Chondrocyte (in vitro differentiated cells): ENCODE results near the gene SSTR5. TPM values are rescaled to one million over a fixed set of nuclear protein-coding genes. Genes with fewer than 3 reads are reported as not detected.

Source experiments
- DNase-seq: peaks from one replicate; pipeline ENCODE4 v3.0.0; 2021; ENCODE audit warnings: mixed read lengths, low spot score
- H3K27ac Mint-ChIP-seq: one replicate; pipeline ENCODE4 v1.8.0; 2021; ENCODE audit warnings: mild to moderate bottlenecking, moderate library complexity, mixed read lengths; ENCODE audit not compliant: unreplicated experiment
- H3K27me3 Mint-ChIP-seq: 2 replicates; pipeline ENCODE4 v1.8.0; 2021; ENCODE audit warnings: low read depth, mixed read lengths
- H3K36me3 Mint-ChIP-seq: 2 replicates; pipeline ENCODE4 v1.8.0; 2021; ENCODE audit warnings: low read depth, mixed read lengths
- H3K4me1 Mint-ChIP-seq: 2 replicates; pipeline ENCODE4 v1.8.0; 2021; ENCODE audit warnings: low read depth, mild to moderate bottlenecking, mixed read lengths
- H3K4me3 Mint-ChIP-seq: one replicate; pipeline ENCODE4 v1.8.0; 2021; ENCODE audit warnings: mild to moderate bottlenecking, moderate library complexity, mixed read lengths; ENCODE audit not compliant: unreplicated experiment
- H3K9me3 Mint-ChIP-seq: 2 replicates; pipeline ENCODE4 v1.8.0; 2021; ENCODE audit warnings: low read depth, mixed read lengths
- total RNA-seq: library from RNA; stranded (reverse); gene quantifications from 3 replicates; pipeline ENCODE4 v1.2.1, GENCODE V29; 2021
- TF ChIP-seq, protein P1 (sequence below): fragments of 200-600 bp; sonication (generic); IDR thresholded peaks from 2 replicates; pipeline ENCODE4 v1.5.0; 2021; ENCODE audit warnings: antibody characterized with exemption, mild to moderate bottlenecking, moderate library complexity

SSTR5 gene
- total RNA-seq, 1 donor from 2014 or later, result not detected

DNA sequence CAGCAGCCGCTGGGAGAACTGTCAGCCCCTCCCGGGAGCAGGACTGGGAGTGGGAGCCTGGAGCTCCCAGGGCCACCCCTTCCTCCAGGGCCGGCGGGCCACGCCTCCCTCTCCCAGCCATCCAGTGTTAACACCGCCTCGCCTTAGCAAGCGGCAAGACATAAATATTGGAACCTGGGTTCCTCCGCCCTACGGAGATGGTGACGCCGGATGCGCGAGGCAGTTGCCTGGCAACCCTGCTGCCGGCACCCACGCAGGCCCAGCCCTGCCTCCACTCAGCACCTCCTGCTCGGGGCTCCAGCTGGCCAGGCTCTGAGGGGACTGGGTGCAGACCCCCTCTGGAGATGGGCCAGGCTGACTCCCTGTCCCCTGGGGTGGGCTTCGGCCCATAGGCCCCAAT is 52.9 kb downstream of the SSTR5 start:
- Mint-ChIP-seq H3K4me3 (no peak overlapping the region), H3K36me3 (no peaks in the 10 kb centered on the region), H3K27ac (no peak overlapping the region), H3K4me1 (no peaks in the 10 kb centered on the region), H3K9me3 (no peaks in the 10 kb centered on the region), H3K27me3 (peaks cover 2% of the 10 kb centered on the region)
- TF ChIP-seq, protein P1, sequence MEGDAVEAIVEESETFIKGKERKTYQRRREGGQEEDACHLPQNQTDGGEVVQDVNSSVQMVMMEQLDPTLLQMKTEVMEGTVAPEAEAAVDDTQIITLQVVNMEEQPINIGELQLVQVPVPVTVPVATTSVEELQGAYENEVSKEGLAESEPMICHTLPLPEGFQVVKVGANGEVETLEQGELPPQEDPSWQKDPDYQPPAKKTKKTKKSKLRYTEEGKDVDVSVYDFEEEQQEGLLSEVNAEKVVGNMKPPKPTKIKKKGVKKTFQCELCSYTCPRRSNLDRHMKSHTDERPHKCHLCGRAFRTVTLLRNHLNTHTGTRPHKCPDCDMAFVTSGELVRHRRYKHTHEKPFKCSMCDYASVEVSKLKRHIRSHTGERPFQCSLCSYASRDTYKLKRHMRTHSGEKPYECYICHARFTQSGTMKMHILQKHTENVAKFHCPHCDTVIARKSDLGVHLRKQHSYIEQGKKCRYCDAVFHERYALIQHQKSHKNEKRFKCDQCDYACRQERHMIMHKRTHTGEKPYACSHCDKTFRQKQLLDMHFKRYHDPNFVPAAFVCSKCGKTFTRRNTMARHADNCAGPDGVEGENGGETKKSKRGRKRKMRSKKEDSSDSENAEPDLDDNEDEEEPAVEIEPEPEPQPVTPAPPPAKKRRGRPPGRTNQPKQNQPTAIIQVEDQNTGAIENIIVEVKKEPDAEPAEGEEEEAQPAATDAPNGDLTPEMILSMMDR, result no peak
- no peak for DNase-seq

DNA sequence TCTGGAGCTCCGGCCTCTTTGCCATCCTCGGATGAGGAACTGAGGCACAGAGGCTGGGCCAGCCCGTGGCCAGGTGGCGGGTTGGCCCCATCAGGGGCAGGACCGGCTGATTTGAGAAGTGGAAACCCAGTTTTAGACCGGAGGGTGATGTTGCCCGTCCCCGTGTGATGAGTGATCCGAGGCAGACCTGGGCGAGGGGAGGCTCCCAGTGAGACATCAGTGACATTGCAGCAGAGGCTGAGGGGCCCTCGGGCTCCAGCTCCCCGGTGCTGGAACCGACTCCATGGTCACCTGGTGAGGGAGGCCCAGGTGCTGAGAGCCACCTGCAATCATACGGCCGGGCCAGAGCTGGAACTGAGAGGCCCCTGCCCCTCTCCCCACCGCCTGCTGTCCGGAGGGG is 53.5 kb downstream of the SSTR5 start:
- Mint-ChIP-seq H3K27ac (no peak overlapping the region), H3K4me3 (no peak overlapping the region), H3K36me3 (no peaks in the 10 kb centered on the region), H3K9me3 (no peaks in the 10 kb centered on the region), H3K4me1 (no peaks in the 10 kb centered on the region), H3K27me3 (peaks cover 2% of the 10 kb centered on the region)
- no peak for DNase-seq
- TF ChIP-seq, protein P1, result no peak

DNA sequence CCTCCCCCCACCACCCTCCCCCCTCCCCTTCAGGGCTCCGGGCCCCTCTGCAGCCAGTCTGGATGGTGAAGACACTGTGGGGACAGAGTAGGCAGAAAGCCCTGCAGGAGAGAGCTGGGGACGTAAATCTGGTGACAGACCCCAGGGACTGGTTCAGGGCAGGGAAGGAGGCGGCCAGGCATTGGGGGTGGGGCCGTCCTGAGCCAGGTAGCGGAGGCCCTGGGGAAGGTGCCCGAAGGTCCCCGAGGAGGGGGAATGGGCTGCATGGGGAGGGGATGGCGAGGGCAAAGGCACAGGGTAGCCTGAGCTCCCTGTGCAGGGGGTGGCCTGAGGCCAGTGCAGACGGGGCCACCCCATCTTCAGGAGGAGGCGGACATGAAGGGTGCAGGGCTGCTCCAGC is 54.0 kb downstream of the SSTR5 start:
- Mint-ChIP-seq H3K4me3 (no peak overlapping the region), H3K36me3 (no peaks in the 10 kb centered on the region), H3K27me3 (peaks cover 2% of the 10 kb centered on the region), H3K27ac (no peak overlapping the region), H3K9me3 (no peaks in the 10 kb centered on the region), H3K4me1 (no peaks in the 10 kb centered on the region)
- TF ChIP-seq, protein P1, result no peak
- no peak for DNase-seq

DNA sequence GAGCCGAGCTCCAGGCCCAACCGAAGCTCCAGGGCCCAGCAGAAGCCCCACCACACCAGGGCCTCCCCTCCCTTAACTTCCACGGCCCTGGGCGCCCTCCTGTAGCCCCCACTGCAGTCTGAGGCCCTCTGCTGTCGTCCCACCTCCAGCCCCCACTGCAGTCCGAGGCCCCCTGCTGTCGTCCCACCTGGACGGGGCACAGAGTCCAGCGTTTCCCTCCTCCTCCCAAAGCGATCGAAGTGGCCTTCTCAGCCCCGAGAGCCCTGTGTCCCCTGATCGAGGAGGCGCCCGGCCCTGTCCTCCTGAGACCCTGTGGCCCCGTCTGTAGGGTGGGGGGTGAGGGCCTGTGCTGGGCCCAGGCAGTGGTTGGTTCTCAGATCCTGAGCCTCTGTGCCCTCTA is 54.6 kb downstream of the SSTR5 start:
- Mint-ChIP-seq H3K27ac (no peak overlapping the region), H3K27me3 (peaks cover 2% of the 10 kb centered on the region), H3K4me1 (no peaks in the 10 kb centered on the region), H3K36me3 (no peaks in the 10 kb centered on the region), H3K9me3 (no peaks in the 10 kb centered on the region), H3K4me3 (no peak overlapping the region)
- TF ChIP-seq, protein P1, result no peak
- no peak for DNase-seq

DNA sequence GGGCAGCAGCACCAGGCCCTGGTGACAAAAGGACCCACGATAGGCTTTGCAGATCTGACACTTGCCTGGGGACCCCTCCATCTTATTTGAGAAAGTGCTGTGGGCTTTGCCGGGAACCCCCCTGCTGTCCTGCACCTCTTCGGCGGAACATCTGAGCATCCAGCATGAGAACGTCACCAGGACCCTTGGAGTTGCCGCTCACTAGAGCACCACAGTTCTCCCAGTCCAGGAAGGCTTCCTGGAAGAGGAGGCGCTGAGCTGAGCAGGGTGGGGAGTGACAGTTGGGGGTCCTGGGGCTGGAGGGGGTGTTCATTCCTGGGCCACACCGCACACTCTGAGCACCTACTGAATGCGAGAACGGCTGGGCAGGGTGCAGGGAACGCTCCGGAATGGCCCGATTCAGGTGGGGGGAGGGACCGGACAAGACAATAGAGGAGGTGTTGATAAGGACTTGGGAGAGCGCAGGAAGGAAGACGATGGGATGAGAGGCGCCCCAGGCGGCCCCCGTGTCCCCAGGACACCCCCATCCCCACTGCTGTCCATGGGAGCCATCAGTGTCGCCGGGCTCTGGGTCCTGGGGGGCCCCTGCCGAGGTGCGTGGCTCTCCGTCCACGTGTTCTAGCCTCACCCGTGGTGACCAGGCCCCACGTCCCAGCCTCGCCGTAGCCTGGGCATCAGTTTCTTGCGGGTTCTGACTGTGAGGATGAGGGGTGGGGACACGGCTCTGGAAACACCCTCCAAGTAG is 55.6 kb downstream of the SSTR5 start:
- Mint-ChIP-seq H3K36me3 (no peaks in the 10 kb centered on the region), H3K4me3 (no peak overlapping the region), H3K27me3 (peaks cover 2% of the 10 kb centered on the region), H3K9me3 (no peaks in the 10 kb centered on the region), H3K27ac (no peak overlapping the region), H3K4me1 (no peaks in the 10 kb centered on the region)
- TF ChIP-seq, protein P1, result no peak
- no peak for DNase-seq
